GM20431 (cell line): Measurements from ENCODE around the gene PCDHB13.
"Not testable (repeated sequence)": the region's sequence is repeated elsewhere in the genome, so short reads cannot be mapped to it uniquely, and the experiment has no call there.

ENCODE experiments used
- in situ Hi-C: fragments of 300-500 bp; cut with MseI, MboI; formaldehyde crosslinking; loops from one replicate; pipeline ENCODE4 v1.15.0; 2020; ENCODE audit warnings: low sequenced_read_pairs; ENCODE audit not compliant: unreplicated experiment

PCDHB13 gene

DNA sequence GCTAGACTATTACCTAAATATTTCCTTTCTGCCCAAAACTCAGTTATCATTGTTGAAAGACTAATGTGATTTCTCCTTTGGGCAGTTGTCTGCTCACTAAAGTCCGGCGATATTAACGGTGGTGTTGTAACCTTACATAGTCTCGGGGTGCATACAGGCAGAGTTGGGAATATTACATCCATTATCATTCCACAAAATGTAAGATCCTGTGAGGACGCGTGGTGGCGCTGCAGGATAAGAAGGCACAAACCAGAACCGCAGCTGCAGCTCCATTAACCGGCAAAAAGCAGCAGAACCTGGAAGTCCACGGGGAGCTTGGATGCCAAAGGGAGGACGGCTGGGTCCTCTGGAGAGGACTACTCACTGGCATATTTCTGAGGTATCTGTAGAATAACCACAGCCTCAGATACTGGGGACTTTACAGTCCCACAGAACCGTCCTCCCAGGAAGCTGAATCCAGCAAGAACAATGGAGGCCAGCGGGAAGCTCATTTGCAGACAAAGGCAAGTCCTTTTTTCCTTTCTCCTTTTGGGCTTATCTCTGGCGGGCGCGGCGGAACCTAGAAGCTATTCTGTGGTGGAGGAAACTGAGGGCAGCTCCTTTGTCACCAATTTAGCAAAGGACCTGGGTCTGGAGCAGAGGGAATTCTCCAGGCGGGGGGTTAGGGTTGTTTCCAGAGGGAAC is at the start of gene PCDHB13:
TSS of gene PCDHB13 (plus strand) at position 264 of the 684 bp plus-strand sequence. CDS start at position 469, 205 bp downstream.
- in situ Hi-C loops: not testable (repeated sequence)

DNA sequence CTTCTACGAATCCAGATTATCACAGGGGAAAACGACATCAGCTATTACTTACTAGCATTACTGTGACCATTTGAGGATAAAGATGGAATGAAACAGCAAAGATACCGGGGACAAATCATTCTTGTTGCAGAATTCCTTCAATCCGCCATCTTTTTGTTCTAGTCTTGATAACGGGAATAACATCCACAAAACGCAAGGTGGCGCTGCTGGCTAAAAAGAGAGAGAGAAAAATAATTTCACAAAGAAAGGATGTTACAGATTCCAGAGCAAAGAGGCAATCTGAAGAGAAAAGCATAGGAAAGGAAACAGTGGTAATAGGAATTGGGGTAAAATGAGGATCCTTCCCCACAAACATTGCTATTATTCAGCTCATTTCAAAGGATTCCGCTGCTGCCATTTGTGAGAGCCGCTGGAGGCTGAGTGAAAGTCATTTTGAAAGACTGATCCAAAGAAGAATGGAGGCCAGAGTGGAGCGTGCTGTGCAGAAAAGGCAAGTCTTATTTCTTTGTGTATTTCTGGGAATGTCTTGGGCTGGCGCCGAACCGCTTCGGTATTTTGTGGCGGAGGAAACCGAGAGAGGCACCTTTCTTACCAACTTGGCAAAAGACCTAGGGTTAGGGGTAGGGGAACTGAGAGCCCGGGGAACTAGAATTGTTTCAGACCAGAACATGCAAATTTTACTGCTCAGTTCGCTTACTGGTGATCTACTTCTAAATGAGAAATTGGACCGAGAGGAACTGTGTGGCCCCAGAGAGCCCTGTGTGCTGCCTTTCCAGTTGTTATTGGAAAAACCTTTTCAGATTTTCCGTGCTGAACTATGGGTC is 41.1 kb upstream of the PCDHB13 start, which contains the start of gene PCDHB7:
TSS of gene PCDHB7 (plus strand) at position 264 of the 824 bp plus-strand sequence. CDS start at position 456, 192 bp downstream.
- in situ Hi-C loops: no loop called here

DNA sequence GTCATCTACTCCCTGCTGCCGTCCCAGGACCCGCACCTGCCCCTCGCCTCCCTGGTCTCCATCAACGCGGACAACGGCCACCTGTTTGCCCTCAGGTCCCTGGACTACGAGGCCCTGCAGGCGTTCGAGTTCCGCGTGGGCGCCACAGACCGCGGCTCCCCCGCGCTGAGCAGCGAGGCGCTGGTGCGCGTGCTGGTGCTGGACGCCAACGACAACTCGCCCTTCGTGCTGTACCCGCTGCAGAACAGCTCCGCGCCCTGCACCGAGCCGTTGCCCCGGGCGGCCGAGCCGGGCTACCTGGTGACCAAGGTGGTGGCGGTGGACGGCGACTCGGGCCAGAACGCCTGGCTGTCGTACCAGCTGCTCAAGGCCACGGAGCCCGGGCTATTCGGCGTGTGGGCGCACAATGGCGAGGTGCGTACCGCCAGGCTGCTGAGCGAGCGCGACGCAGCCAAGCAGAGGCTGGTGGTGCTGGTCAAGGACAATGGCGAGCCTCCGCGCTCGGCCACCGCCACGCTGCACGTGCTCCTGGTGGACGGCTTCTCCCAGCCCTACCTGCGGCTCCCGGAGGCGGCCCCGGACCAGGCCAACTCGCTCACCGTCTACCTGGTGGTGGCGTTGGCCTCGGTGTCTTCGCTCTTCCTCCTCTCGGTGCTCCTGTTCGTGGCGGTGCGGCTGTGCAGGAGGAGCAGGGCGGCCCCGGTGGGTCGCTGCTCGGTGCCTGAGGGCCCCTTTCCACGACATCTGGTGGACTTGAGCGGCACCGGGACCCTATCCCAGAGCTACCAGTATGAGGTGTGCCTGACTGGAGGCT is 39.2 kb upstream of the PCDHB13 start:
- in situ Hi-C loops: not testable (repeated sequence)

DNA sequence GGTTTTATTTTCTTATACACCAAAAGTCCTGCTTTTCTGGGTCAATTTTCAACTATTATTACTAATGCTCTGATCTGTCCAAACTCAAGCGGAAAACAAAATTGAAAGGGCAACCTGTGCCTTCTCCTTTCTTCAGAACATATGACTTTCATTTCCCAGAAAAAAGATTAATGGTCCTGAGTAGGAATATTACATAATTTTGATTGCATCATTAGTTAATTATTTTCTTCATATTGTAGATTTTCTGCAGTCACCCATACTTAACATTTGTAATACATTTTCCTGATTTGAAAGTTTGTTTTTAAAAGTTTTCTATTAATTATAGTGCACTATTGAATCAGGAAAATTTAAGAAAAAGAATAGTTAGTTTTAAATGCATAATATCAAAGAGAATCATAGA is 37.8 kb upstream of the PCDHB13 start:
- in situ Hi-C loops: no loop called here

DNA sequence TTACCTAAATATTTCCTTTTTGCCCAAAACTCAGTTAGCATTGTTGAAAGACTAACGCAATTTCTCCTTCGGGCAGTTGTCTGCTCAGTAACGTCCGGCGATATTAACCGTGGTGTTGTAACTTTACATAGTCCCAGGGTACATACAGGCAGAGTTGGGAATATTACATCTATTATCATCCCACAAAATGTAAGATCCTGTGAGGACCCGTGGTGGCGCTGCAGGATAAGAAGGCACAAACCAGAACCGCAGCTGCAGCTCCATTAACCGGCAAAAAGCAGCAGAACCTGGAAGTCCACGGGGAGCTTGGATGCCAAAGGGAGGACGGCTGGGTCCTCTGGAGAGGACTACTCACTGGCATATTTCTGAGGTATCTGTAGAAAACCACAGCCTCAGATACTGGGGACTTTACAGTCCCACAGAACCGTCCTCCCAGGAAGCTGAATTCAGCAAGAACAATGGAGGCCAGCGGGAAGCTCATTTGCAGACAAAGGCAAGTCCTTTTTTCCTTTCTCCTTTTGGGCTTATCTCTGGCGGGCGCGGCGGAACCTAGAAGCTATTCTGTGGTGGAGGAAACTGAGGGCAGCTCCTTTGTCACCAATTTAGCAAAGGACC is 36.0 kb upstream of the PCDHB13 start, which contains the start of gene PCDHB8:
TSS of gene PCDHB8 (plus strand) at position 214 of the 615 bp plus-strand sequence. CDS start at position 459, 245 bp downstream.
- in situ Hi-C loops: not testable (repeated sequence)

DNA sequence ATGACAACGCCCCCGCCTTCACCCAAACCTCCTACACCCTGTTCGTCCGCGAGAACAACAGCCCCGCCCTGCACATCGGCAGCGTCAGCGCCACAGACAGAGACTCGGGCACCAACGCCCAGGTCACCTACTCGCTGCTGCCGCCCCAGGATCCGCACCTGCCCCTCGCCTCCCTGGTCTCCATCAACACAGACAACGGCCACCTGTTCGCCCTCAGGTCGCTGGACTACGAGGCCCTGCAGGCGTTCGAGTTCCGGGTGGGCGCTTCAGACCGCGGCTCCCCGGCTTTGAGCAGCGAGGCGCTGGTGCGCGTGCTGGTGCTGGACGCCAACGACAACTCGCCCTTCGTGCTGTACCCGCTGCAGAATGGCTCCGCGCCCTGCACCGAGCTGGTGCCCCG is 34.3 kb upstream of the PCDHB13 start:
- in situ Hi-C loops: not testable (repeated sequence)

DNA sequence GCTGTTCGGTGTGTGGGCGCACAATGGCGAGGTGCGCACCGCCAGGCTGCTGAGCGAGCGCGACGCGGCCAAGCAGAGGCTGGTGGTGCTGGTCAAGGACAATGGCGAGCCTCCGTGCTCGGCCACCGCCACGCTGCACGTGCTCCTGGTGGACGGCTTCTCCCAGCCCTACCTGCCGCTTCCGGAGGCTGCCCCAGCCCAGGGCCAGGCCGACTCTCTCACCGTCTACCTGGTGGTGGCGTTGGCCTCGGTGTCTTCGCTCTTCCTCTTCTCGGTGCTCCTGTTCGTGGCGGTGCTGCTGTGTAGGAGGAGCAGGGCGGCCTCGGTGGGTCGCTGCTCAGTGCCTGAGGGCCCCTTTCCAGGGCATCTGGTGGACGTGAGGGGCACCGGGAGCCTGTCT is 33.8 kb upstream of the PCDHB13 start:
- in situ Hi-C loops: not testable (repeated sequence)

DNA sequence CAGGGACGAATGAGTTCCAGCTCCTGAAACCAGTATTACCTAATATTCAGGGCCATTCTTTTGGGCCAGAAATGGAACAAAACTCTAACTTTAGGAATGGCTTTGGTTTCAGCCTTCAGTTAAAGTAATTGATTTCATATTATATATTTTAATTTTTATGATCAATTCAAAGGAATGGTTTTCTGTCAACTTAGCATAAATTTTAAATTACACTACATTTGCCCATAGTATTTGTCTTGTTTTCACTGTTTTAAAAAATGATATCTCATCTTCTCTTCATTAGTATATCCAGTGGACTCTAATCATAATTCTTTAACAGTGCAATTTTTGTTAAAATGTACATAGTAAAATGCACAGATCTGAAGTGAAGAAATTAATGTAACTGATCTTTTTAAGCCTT is 33.4 kb upstream of the PCDHB13 start:
- in situ Hi-C loops: no loop called here

DNA sequence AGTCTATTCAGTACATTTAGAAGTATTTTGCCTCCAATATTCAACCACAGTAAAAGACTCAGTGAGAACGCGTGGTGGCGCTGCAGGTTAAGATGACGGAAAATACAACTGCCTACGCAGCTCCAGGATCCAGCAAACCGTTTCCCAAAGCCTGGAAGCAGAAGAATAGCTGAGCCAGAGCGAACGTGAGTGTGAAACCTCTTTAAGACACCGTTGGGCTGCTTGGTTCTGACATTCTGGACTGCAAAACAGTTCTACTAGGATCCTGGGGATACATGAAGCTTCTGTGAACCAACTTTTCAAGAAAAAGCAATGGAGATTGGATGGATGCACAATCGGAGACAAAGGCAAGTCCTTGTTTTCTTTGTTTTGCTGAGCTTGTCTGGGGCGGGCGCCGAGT is 31.5 kb upstream of the PCDHB13 start, which contains the start of gene PCDHB16:
TSS of gene PCDHB16 (plus strand) at position 140 of the 400 bp plus-strand sequence. CDS start at position 313, 173 bp downstream.
- in situ Hi-C loops: no loop called here

DNA sequence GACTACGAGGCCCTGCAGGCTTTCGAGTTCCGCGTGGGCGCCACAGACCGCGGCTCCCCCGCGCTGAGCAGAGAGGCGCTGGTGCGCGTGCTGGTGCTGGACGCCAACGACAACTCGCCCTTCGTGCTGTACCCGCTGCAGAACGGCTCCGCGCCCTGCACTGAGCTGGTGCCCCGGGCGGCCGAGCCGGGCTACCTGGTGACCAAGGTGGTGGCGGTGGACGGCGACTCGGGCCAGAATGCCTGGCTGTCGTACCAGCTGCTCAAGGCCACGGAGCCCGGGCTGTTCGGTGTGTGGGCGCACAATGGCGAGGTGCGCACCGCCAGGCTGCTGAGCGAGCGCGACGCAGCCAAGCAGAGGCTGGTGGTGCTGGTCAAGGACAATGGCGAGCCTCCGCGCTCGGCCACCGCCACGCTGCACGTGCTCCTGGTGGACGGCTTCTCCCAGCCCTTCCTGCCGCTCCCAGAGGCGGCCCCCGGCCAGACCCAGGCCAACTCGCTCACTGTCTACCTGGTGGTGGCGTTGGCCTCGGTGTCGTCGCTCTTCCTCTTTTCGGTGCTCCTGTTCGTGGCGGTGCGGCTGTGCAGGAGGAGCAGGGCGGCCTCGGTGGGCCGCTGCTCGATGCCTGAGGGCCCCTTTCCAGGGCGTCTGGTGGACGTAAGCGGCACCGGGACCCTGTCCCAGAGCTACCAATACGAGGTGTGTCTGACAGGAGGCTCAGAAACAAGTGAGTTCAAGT is 29.4 kb upstream of the PCDHB13 start:
- in situ Hi-C loops: not testable (repeated sequence)

DNA sequence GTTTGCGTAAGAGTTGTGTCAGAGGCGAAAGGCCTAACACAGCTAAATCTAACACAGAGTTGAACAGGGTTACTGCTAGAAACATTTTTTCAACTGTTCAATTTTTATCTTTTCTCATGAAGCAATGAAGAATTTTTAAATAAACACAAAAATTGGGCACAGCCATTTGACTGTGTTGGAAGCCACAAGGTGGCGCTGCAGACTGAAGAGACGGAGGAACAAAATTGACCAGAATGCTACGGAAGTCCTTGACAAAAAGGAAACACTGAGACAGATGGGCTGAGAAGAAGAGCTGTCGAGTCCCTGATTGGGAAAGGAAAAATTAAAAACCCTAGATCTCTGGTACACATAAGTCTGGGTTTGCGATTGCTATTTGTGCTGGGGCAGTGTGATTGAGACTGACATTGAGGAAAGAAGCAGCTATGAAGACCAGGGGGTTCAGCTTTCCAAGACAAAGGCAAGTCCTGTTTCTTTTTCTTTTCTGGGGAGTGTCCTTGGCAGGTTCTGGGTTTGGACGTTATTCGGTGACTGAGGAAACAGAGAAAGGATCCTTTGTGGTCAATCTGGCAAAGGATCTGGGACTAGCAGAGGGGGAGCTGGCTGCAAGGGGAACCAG is 26.7 kb upstream of the PCDHB13 start, which contains the start of gene PCDHB9:
TSS of gene PCDHB9 (plus strand) at position 265 of the 616 bp plus-strand sequence. CDS start at position 423, 158 bp downstream.
- in situ Hi-C loops: no loop called here

DNA sequence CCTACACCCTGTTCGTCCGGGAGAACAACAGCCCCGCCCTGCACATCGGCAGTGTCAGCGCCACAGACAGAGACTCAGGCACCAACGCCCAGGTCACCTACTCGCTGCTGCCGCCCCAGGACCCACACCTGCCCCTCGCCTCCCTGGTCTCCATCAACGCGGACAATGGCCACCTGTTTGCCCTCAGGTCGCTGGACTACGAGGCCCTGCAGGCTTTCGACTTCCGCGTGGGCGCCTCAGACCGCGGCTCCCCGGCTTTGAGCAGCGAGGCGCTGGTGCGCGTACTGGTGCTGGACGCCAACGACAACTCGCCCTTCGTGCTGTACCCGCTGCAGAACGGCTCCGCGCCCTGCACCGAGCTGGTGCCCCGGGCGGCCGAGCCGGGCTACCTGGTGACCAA is 25.0 kb upstream of the PCDHB13 start:
- in situ Hi-C loops: not testable (repeated sequence)

DNA sequence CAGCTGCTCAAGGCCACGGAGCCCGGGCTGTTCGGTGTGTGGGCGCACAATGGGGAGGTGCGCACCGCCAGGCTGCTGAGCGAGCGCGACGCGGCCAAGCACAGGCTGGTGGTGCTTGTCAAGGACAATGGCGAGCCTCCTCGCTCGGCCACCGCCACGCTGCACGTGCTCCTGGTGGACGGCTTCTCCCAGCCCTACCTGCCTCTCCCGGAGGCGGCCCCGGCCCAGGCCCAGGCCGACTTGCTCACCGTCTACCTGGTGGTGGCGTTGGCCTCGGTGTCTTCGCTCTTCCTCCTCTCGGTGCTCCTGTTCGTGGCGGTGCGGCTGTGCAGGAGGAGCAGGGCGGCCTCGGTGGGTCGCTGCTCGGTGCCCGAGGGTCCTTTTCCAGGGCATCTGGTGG is 24.6 kb upstream of the PCDHB13 start:
- in situ Hi-C loops: not testable (repeated sequence)

DNA sequence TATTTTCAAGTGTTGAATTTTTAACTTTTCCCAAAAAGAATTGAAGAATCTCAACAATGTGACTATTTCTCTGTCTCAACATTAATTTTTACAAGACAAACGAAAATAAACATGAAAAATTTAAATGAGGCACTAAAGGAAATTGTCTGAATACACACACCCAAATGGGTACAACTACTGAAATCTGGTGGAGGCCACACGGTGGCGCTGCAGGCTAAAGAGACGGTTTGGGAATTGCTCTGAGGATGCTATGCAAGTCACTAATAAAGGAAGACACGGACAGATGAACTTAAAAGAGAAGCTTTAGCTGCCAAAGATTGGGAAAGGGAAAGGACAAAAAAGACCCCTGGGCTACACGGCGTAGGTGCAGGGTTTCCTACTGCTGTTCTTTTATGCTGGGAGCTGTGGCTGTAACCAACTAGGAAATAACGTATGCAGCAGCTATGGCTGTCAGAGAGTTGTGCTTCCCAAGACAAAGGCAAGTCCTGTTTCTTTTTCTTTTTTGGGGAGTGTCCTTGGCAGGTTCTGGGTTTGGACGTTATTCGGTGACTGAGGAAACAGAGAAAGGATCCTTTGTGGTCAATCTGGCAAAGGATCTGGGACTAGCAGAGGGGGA is 21.5 kb upstream of the PCDHB13 start, which contains the start of gene PCDHB10:
TSS of gene PCDHB10 (plus strand) at position 244 of the 616 bp plus-strand sequence. CDS start at position 444, 200 bp downstream.
- in situ Hi-C loops: no loop called here

DNA sequence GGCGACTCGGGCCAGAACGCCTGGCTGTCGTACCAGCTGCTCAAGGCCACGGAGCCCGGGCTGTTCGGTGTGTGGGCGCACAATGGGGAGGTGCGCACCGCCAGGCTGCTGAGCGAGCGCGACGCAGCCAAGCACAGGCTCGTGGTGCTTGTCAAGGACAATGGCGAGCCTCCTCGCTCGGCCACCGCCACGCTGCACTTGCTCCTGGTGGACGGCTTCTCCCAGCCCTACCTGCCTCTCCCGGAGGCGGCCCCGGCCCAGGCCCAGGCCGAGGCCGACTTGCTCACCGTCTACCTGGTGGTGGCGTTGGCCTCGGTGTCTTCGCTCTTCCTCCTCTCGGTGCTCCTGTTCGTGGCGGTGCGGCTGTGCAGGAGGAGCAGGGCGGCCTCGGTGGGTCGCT is 19.4 kb upstream of the PCDHB13 start:
- in situ Hi-C loops: not testable (repeated sequence)

DNA sequence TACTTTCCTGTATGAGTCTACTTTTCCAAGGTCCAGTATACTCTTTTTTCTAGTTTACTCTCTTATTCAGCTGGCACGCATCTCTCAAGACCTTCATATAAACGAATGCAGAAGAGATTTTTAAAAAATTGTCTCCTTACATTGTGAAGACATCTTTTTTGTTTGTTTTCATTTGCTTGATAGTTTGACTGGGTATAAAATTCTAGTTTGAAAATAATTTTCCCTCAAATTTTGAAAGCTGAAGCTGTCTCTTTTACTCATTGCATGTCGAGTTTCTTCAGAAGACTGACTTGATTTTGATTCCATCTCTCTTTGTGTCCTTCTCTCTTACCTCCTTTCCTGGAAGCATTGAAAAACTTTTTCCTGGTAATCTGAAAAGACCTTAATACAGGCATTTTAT is 17.4 kb upstream of the PCDHB13 start:
- in situ Hi-C loops: no loop called here

DNA sequence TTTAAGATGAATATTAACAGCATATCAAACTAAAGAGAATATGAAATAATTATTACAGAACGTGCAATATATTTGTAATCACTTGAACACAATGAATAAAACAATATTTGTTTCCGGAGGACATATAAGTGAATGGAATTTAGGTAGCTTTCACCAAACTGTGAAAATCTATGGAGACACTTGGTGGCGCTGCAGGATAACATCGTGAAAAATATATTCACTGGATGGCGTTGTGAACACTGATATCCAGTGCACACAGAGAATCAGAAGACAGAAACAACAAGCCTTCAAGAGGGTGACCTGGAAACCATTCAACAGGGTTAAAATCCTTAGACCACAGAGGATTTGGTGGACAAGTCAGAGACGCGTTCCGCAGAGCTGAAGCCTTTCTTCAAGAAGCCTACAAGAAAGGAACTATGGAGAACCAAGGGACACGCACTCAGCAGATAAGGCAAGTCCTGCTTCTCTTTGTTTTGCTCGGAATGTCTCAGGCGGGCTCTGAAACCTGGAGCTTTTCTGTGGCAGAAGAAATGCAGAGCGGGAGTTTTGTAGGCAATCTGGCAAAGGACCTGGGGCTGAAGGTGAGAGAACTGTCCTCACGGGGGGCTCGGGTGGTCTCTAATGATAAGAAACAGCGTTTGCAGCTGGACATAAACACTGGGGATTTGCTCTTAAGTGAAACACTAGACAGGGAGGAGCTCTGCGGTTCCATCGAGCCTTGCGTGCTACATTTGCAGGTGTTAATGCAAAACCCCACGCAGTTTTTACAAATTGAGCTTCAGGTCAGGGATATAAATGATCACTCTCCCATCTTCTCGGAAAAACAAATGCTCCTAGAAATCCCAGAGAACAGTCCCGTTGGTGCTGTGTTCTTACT is 14.1 kb upstream of the PCDHB13 start, which contains the start of gene PCDHB11:
TSS of gene PCDHB11 (plus strand) at position 269 of the 877 bp plus-strand sequence. CDS start at position 417, 148 bp downstream.
- in situ Hi-C loops: no loop called here
